Ammon's horn (tissue), 1 donor: ENCODE data around the gene CWC27.

Experiments used
- DNase-seq: peaks from one replicate; pipeline ENCODE4 v3.0.0-alpha.2; 2016; ENCODE audit warnings: low spot score

Gene CWC27, protein sequence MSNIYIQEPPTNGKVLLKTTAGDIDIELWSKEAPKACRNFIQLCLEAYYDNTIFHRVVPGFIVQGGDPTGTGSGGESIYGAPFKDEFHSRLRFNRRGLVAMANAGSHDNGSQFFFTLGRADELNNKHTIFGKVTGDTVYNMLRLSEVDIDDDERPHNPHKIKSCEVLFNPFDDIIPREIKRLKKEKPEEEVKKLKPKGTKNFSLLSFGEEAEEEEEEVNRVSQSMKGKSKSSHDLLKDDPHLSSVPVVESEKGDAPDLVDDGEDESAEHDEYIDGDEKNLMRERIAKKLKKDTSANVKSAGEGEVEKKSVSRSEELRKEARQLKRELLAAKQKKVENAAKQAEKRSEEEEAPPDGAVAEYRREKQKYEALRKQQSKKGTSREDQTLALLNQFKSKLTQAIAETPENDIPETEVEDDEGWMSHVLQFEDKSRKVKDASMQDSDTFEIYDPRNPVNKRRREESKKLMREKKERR

DNA sequence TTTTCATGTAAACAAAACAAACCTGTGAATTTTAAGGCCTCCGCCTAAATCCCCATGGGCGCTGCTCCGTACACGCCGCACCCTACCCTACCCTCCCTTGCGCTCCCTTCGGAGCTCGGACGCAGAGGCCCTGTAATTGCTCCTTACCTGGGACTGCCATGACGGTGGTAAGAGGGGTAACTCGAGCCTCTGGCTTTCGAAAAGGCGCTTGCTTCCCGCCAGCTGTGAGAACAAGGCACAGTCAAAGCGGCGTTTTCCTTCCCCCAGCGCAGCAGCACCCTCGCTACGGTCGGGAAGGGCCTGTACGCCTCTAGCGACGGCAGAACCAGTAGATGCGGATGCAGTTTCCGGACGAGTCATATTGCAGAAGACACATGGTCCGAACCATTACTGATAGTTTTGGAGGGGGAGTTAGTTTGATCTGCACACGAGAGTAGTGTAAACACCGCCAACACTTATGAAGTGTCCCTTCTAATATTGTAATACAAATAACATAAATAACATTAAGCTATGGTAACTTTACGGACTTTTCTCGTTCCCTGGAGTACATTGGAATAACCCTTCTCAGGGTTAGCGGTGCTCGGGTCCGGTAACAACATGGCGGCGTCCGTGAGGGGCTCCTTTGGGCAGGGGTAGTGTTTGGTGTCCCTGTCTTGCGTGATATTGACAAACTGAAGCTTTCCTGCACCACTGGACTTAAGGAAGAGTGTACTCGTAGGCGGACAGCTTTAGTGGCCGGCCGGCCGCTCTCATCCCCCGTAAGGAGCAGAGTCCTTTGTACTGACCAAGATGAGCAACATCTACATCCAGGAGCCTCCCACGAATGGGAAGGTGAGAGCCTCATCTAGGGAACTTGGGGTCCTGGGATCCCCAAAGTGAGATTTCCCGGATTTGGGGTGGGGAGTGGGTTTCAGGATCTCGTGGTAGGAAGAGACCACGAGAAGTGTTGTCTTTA, at the start of gene CWC27, which contains the start of gene SREK1IP1:
TSS of gene CWC27 (plus strand) at position 573 of the 955 bp plus-strand sequence. CDS start at position 790, 217 bp downstream.
TSS of gene SREK1IP1 (minus strand) at position 334 of the 955 bp plus-strand sequence. CDS start at position 160, 174 bp downstream.
- DNase-seq, result peak; percentile 93

DNA sequence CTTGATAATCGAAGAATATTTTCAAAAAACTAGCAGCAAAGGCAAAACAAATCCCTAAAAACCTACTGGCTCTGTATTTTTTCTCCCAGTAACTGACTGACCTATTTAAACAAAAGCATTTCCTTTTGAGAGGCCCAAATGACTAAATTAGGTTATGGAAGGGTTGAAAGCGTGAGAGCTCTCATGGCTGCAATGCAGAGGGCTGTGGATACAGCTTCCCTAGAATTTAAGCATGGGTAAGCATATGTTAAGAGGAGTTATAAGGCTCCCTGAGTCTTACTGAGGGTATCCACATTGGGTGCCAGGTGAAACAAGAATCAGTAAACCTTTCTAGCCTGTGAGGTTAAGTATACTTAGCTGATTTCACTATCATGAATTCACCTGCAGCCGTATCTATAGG, 46.1 kb upstream of the CWC27 start:
- DNase-seq, result no peak

DNA sequence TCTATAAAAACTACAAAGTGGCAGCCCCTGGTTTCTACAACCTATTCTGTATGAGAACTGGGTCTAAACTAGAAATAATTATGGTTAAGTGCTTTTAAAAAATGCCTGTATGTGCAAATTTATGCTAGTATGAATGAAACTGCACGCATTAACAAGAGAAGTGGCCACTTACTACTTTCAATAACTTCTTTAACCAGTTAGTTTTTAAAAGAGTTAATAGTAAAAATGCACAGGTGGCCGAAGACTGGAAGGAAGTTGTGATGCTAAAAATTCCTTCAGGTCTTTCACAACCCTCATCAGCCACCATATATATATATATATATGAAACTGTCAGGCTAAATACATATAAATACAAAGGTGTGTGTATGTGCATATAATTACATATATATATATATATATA, 41.6 kb upstream of the CWC27 start:
- no peak for DNase-seq

DNA sequence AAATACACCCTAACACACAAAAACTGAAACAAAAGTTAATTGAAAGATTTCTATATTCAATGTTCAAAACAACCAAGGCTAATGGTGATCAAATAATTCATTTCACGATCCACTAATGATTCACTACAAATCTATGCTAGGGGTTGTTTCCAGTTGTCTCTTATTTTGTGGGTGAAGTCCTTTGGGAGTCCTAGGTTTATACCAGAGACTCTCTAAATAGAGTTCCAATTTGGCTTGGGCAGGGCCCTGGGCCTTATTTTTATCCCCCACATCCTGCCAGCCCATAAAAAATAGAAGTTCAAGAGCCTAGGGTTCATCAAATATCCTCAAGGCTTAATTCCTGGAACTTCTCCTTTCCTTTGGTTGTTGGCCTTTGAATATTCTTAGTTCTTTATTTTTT, 26.3 kb upstream of the CWC27 start:
- DNase-seq, result no peak

DNA sequence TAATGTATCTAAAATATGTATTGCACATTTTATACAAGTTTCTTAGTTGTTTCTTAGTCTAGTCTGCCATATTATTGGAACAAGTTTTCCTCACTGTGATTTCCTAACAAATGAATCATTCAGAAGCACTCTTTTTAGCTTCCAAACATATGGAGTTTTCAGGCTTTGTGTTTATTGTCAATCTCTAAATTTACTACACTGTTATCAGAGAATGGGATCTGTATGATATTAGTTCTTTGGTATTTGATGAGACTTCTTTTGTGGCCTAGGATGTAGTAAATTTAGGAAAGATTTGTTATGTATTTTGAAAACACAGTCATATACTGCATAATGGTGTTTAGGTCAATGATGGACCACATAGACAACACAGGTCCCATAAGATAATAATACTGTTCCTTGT, 25.9 kb upstream of the CWC27 start:
- DNase-seq, result no peak

DNA sequence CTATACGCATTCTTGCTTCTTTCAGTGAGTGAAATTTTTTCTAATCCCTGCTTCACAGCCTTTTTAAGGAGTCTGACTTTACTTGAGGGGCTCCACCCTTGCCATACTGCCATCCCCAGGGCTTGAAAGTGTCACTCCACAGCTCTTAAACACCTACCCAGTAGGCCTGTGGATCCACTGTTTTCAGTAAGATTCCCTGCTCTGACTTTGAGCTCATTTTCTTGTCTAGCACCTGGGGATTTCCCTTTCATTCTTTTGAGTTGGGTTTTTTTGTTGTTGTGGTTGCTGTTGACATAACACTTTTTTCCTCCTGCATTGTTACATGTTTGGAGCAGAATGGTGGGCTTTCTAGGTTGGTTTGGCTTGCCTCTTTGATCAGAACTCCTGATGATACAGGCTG, 23.8 kb upstream of the CWC27 start:
- no peak for DNase-seq

DNA sequence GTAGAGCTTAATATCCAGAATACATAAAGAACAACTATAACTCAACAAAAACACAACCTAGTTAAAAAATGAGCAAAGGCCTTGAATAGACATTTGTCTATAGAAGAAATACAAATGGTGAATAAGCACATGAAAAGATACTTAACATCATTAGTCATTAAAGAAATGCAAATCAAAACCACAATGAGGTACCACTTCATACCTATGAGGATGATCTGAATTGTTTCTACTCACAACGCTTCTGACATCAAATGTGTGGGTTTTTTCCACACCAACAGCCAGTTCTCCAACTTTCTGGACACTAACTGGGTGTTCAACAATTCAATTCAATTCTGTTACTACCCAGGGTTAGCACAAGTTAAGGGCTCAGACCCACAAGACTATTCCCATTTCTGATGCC, 22.3 kb upstream of the CWC27 start:
- DNase-seq, result no peak

DNA sequence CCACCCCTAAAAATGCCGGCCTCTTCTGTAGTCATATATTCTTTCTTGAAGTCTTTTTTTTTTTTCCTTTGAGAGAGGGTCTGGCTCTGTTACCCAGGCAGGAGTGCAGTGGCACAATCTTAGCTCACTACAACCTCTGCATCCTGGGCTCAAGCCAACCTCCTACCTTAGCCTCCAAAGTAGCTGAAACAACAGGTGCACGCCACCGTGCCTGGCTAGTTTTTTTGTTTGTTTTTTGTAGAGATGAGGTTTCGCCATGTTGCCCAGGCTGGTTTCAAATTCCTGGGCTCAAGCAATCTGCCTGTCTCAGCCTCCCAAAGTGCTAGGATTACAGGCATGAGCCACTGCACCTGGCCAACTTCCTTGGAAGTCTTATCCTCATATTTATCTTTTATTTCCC, 19.3 kb upstream of the CWC27 start:
- no peak for DNase-seq

DNA sequence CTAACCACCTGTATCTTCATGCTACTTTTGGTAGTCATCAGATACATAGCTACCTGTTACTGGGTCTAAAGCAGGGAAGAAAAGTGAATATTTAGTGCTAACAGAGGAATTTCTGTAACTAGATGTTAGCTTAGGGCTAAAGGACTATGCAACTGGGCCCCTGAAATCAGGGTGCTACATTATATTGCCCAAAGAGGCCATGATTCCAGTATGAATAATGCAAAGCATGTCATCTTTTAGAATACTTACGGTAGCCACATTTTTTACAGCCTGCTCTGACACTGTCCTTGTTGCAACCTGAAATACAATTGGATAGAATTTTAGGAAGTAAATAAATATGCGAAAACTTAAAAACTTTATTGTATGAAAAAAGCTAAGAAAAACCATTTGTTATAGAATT, 14.7 kb upstream of the CWC27 start:
- DNase-seq, result no peak

DNA sequence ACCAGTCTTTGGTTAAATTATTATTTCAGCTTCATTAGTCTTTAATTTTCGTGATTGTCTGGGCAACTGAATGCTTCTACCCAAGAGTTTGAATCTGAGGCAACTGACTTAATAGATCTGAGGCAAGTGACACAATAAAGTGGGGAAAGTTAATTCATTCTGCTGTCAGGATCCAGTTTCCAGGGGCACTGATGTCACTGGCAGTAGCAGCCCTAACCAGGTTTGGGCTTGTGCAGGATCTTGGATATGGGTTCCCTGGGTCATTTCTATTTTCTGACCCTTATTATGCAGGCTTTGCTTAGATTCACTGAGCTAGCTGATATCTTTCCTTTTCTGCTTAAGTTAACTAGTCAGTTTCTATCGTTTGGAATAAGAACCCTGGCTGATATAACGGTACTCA, 9.8 kb upstream of the CWC27 start:
- no peak for DNase-seq

DNA sequence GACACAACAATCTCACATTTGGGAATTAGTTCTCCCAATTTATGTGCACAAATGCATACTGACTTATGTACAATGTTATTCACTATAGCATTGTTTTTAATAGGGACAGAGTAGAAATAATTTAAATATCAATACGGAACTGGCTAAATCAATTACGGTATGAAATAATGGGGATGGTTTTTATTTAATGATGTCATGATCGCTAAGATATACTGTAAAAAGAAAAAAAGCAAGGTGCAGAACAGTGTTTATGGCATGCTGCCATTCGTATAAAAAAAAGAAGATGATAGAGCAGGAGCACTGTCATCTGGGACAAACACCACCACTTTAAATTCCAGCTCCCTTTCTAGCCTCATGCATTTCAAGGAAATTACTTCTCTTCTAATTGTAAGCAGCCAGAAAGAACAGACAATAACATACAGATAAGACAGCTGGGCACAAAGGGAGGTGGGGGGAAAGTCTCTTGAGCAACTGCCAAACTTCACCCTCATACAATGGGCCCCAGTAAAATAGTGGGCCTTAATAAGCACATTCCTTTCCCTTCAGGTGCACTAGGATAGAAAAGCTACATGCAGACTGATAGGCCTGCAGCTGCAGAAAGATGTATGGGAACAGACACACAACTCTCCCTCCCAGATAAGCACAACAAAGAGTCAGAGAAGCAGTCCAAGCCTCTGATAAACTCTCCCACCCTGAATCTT, 8.6 kb upstream of the CWC27 start:
- DNase-seq, result no peak

DNA sequence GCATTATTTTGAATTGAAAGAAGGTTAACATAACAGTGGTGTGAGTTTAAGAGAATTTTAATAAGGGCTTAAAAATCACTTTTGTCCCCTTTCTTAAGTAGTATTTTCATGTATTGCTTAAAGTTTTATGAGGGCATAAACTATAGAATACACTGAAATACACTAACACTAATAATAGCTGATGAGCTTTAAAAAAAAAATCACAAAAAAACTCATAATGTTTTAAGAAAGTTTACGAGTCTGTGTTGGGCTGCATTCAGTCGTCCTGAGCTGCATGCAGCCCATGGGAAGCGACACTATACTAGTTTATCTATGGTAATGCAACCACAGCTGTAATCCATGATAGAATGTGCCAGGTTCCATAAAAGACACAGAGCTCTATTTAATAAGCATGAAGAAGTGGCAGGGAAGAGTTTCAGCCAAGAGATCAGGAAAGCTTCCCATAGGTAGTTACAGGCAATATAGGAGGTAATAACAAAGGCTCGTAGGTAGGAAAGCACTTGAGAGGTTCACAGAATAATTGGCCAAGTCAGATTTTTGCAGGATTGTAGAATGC, 4.7 kb upstream of the CWC27 start:
- DNase-seq, result no peak

DNA sequence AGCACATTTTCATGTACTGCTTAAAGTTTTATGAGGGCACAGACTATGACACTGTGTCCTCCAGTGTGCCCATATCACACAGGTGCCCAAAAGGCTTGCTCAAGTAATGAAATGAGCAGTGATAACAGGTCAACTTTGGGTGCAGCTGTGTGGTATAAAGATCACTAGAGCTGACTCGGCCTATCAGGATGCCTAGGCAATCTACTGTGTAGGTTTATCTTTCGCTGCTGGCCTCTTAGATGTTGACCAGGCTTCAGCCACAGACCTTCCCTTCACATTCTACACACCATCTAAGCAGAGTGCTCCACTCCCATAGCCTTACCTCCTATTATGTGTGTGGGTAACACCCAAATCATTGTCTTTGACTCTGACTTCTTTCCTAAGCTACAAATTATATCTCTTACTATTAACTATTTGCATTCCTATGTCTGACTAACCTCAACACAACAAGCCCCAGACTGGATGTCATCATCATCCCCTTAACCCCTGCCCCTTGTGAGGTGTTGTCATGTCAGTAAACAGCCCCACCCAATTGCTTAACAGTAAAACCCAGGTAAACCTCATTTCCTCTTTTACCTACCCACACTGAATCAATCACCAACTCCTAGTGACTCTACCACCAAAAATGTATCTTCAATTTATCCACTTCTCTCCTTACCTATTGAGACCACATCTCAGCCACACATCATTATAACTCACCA, 2.8 kb upstream of the CWC27 start:
- DNase-seq, result no peak

DNA sequence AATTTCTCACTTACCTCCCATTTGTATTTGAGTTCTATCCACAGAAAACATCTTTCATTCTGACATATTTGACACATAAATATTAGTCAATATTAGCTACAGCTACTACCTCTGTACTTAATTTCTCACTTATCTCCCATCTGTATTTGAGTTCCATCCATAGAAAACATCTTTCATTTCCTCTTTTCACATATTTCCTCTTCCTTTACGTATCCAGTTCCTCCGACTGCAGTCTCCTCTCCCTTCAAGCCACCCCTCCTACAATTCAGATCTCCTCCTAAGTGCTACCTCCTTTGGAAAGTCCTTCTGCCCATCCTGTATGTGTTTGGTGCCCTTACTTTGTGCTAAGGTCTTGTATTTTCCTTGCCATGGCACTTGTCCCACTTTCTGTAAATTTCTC, 1.8 kb upstream of the CWC27 start:
- no peak for DNase-seq

DNA sequence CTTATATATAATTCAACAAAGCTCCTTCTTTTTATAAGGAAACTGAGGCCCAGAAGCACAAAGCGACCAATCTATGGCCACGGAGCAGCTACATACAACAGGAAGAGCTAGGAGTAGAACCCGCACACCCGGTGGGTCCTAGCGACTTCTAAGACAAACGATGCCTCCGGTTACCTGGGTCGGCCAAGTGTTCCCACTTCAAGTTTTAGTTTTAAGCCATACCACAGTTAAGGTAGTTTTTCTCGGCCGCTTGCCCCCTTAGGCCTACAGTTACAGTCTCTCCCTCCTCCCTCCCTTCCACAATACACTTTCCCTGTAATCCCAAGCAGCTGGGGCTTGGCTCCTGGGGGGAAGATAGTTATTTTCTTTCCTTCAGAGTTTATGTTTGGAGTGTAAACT, 772 bp upstream of the CWC27 start:
- DNase-seq, result peak; percentile 10

DNA sequence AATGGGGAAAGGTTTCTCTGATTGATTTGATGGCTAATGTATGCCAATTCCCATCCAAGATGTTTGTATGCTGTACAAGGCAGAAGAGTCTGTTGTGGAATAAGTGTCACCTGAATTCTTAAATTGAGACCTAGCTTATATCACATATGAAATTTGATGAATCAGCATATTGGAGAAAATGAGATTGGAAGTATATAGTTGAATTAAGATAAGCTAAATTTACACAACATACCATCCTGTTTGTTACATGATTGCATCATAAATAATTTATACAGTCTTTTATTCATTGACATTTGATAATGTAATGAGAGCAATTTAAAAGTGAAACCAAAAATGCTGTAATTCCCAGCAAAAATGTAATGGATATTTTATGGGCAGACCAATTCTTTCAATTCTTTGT, 1.1 kb downstream of the CWC27 start:
- DNase-seq, result no peak

DNA sequence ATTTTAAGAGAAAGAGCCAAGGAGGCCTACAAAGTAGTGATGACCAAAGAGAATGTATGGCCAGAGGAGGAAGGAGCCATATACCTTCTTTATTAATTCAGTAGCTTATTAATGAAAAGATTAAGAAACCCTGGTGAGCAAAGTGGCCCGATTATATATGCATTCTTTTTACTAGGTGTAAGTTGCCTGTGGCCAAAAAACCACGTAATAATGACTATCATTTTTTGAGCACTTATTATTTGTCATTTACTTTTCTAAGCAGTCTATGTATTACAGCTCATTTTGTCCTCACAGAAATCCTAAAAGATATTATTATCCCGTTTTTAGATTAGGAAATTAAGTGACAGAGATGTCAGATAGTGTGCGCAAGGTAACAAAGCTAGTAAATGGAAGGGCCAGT, 3.0 kb downstream of the CWC27 start:
- no peak for DNase-seq

DNA sequence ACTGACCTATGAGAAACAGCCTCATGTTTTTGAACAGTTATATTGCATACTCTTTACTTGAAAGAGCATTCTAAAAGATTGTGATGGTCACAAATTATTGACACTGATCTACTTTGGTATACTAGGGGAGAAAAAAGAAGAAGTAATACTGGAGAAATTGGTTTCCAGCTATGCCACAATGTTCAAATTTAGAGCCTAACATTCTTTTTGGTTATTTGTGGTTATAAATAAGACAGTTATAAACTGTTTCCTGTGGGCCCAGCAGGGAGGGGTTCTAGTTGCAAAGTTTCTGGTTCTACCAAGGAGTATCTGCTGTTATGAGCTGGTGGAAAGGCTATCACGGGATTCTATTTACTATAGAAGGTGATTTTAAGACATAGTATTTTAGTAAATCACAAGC, 4.8 kb downstream of the CWC27 start:
- DNase-seq, result no peak

DNA sequence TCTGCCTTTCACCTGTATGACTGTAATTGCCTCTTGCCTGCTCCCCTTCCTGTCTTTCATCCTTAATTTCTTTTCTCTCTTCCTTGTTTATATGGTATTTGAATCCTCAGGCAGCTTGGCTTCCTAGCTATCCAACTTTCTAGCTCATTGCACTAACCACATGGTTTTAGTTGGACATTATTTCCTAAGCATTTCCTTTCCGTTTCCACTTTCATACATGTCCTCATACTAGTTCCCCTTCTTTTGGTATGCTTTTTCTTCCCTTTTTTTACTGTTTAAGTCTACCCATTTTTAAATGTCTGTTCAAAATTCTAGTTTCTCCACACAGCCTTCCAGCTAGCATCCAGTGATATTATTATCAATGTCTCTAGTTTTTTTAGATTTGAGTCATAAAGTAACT, 6.6 kb downstream of the CWC27 start:
- no peak for DNase-seq

DNA sequence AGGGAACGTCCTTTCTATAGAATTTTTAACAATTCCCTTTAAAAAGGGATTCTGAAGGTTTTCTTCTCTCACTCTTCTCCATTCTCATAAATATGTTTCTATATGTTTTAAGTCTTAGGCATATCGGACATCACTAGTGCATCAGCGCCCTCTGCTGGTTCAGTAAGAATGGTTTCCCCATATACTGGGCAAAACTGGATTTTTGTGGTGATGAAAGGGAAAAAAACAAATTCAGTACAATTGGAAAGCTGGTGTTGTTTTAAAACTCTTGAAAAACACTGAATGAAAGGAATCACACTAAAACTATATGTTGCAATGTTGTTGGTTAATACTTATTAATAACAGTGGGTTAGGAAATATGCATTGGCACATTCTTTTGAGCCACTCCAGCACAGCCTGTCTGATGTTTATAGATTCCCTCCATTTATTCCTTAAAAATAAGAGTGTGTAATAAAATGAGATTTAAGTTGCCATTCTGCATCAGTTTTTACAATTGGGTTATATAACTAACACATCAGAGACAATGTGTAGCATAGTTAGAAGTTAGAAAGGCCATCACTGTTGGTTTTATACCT, 15.8 kb downstream of the CWC27 start:
- peak; percentile 89 for DNase-seq

DNA sequence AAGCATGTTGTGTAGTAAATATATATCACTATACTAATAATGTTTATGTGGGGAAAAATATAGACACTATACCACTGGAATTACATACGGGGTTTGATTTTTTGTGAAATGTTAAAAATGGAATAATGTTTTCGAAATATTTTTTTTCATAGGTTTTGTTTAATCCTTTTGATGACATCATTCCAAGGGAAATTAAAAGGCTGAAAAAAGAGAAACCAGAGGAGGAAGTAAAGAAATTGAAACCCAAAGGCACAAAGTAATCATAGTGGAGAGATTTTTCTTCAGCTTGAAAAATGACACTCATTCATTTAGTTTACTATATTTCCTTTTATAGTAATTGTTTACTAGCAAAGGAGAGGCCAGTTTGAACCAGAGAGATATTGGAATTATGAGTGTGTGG, 17.6 kb downstream of the CWC27 start:
- no peak for DNase-seq
